GM15510 (cell line): ENCODE results near the gene ZNF407.

Experiments used
- POLR2A ChIP-seq: IDR thresholded peaks from 3 replicates; pipeline ENCODE4 v1.6.1; 2011; ENCODE audit warnings: borderline replicate concordance; ENCODE audit not compliant: insufficient read length; ENCODE audit errors: extremely low read depth

ZNF407 gene

DNA sequence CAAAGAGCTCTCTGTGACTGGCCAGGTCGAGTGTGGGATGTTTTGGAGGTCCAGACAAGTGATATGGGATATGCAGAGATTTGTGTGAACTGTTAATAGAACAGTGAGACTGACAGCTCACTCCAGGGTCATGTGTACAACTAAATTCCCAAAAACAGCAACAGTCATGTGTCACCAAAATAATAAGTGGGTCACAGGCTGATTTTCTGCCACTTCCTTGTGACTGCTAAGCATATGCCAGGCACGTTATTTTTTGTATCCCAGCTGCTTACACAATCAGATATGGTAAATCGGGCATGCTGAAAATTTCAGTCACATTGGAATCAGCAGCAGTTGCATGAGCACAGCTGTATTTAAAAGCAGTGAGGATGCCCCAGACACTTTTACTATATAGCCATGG lies 412.6 kb downstream of the ZNF407 start:
- TF ChIP-seq POLR2A, result no peak

DNA sequence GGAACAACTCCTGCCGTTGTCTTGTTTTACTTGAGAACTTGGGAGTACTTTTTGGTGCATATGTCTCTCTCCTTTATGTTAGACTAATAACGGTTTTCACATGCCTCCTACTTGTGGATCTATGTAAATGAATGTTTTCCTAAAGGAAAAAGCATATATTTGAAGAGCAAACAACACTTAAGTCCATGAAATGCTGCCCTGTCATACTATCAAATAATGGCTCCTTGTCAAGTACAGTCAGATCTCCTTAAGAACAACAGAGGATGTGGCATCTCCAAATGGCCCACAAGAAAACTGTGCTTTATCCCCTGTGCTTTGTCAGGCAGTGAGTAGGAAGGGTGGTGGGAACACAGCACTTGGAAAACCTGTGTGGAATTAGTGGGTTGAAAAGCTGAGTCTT lies 413.0 kb downstream of the ZNF407 start:
- no peak for TF ChIP-seq POLR2A

DNA sequence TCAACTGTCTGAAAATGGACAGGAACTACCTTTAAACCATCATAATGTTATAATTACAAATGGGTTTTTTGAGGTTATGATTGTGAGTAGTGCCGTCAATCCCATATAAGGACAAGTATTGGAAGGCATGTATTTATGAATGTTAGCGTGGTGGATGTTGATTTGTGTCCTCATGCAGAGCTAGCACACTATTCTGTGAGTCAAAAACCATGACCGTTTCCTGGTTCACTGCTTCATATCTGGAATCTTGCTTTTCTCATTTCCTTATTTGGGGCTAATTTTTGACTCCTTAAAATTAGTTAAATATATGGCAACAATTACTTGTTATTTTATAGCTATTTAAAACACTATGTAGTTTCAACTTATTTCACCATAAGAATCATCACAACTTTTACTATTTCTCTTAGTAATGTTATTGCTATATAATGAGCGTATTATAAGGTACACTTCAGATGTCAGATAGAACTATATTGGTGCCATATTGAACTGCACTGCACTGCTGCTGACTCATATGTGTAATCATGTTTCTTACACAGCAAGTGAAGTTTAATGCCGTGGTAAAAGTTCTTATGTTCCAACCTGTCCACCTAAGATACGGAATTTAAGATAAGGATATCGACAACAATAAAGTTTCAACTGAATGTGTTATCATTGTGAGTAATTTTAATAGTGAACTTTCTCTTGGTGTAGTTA lies 418.5 kb downstream of the ZNF407 start:
- TF ChIP-seq POLR2A, result no peak

DNA sequence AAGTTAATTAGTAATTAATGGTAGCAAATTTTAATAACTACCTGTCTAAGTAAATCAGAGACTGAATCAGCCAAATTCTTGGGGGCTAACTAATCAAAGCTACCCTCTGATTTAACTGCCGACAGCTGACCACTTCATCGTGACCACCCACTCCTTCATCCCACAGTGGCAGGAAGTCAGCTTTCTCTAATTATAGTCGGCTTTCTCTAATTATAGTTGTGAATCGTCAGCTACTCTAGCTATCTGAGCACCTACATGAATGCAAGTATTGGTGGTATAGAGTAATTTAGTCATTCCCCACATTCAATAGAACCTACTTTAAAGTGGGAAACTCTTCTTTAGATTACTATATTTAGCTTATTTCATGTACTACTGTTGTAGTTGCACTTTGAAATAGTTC lies 425.8 kb downstream of the ZNF407 start:
- no peak for TF ChIP-seq POLR2A

DNA sequence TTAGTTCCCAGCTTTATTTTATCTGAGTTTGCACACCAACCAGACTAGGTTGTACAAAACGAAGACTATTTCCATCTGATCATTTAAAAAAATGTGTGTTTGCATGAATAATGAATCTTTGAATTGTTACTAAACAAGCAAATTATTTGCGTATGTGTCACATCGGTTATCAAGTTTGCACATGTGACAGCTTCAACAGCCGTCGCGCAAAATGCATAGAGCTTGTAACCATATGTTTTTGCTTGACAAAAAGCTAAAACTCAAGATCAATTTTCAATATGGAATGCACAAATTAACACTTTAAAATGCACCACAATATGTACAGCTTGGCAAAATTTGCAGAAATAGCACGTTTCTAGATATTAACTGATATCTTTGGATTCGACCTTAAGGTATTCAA lies 427.2 kb downstream of the ZNF407 start:
- no peak for TF ChIP-seq POLR2A

DNA sequence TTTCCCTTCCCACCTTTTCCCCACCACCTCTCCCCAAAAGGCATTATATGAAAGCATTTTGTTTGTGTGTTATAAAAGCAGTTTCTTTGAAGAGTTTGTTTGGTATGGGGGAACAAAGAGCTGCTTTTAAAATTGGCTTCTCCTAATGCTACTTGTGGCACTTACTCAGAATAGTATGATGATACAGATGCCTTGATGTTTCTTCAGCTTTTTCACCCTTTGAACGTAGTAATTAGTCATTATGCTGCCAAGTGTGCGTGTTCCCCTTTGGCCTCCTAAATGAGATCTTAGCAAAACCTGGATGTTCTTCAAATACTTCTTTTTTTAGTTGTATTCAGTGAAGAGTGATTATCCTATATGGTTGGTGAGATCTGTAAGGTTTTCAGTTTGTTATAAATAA lies 427.9 kb downstream of the ZNF407 start:
- TF ChIP-seq POLR2A, result no peak

DNA sequence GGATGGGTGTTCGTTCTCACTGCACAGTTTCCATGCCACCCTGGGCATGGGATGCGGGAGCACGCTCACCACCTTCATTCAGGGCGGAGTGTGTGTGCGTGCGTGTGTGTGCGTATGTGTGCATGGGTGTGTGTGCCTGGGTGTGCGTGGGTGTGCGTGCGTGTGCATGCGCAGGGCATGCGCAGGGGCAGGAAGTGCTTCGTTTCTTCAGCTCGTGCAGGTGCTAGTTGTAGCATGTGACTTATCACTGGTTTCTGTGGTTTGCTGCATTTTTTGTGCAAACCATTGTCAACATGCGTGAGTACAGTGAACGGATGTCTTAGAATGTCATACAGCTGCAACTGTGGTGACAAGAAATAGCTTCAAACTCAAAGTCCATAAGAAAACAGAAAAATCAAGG lies 431.8 kb downstream of the ZNF407 start:
- TF ChIP-seq POLR2A, result no peak

DNA sequence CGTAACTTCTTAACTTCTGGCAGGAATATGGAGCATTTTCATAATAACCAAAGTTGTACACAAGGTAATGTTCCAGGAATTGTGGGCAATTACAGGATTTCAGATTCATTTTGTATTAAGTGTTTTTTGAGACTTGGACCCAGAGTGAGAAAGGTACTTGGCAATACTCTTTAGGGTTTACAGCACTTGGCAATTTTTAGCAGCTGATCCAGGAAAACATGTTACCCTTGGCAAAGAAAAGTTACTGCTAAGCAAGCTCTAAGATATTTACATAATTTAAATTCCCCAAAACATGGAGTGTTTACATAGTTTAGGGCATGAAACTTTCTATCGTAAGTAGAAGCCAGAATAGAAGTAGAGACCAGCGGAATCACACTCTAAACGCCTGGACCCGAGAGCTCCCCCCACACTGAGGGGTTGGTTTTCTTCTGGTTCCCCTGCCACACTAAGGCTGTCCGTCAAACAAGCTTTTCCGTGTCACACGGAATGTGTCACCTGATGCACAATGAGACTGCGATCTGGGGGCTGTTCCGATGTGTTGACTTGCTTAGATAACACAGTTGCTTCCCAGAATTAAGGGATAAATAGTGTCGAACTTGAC lies 434.1 kb downstream of the ZNF407 start:
- no peak for TF ChIP-seq POLR2A

DNA sequence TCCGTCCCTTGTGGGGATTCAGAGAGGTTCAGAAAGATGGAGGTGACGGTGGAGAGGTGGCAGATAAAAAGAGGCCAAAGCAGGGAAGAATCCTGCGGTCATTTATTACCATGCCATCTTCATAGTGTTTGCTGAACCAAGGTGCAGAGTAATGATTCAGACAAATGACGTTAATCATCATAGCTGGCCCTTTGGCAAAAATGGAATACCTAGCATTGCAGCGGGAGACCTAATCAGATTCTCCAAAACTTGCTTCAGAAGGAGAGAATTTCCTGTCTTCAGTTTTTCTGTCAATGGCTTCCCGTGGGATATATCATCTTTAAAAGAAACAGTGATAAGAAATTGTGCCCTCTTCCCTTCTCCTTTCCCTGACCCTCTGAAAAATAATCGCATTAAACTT lies 435.8 kb downstream of the ZNF407 start:
- TF ChIP-seq POLR2A, result no peak

DNA sequence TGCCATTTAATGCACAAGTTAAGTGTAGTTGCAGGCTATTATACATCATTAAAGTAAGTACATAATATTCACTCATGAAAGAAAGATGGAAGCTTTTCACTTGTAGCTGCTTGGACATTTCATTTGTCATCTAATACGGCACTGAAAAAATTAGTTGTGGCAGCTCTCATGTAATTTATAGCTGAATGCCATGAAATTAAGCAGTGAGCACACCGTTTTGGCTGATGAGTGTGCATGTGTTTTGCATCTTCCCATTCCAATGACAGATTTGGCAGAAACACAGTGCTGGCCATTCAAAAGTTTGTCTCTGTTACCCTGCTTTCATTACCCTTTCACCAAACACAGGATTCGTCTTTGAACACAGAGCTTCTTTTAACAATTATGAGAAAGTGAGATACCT lies 437.3 kb downstream of the ZNF407 start:
- TF ChIP-seq POLR2A, result no peak

DNA sequence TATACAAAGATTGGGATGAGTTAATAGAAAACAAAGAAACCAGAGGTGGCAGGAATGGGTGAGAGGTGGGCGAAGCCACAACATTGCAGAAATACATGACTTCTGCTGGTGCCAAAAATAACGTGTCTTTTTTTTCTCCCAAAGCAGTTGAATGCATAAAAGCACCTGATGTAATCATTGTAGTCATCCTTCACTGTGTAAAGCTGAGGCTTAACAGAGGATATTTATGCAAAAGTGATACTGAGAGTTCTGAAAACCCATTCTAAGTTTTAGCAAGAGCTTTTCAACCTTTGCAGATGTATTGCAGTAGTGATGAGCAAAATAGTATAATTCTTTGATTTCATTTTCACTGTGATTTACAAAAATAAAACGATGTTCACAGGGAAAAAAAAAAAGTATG lies 438.3 kb downstream of the ZNF407 start:
- no peak for TF ChIP-seq POLR2A

DNA sequence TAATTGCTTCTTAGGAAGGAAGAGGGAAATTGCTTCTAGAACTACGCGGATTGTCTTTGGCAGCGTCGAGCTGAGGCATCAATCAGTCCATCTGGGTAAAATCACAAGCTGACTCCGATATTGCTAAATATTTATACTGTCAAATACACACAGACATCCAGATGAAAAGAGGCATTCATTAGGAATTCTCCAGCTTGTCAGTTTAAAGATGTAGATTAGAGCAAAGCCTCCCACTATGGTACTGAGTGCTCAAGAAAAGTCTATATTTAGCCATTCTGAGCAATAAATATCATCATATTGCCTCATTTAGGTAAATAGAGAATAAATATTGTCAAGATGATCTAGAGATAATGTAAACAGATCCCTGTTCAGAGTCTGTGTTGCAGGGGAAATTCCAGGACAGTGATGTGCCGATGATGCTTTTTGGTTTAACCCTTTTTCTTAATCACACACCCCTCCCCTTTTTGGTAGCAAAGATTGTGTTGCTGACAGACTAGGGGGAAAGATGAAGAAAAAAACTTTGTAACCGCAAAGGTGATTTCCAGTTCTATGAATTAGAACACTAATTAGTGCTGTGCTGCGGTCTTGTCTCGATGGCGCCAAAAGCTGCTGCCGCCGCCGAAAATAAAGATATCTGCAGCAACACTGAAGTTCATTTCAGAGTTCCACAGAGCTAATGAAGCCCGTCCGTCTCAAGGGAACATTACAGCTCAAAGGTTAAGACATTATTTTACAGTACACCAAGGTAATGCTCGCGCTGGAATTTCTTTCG lies 439.4 kb downstream of the ZNF407 start:
- TF ChIP-seq POLR2A, result no peak

DNA sequence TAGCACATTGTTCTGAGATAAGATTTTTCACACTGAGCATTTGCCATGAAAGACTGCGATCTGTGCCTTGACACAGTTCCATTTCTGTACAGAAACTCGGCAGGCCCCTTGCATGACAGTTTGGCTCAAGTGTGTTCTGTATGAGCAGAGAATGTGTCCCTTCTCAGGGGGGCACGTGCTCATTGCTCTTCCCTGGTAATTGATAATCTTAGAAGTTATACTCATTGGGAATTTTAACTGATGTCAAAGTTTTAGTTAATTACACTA lies 440.0 kb downstream of the ZNF407 start:
- no peak for TF ChIP-seq POLR2A

DNA sequence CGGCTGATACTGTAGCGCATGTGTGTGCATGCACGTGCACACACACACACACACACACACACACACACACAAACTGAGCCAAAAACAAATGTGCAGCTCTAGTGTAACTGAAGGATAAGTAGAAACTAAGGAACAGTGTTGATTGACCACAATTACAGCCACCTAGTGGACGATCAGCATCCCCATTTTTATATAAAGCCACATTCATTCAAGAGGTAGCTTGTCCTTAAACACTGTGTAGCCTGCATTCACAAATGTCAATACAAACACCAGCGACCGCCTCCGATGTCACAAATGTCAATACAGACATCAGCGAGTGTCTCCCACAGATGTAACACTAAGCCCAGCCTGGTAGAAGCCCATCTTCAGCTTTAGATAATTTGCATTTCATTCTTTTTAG lies 443.9 kb downstream of the ZNF407 start:
- no peak for TF ChIP-seq POLR2A

DNA sequence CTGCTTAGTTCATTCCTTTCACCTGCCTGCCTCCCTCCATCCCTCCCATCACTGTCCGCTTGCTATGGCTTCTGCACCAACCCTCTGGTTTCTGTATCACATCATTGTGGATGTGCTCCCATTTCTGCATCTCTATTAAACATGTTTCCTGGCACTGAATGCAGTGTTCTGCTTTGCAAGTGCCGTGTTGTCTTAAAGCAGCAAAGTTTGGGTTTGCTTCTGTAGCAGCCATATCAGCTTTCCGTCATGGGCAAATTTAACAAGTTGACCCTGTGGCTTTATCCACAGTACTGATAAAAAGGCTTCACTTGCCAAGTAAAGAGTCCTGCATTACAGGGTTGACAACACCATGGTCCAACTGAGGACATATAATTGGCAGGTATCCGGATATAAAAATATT lies 445.8 kb downstream of the ZNF407 start:
- TF ChIP-seq POLR2A, result no peak

DNA sequence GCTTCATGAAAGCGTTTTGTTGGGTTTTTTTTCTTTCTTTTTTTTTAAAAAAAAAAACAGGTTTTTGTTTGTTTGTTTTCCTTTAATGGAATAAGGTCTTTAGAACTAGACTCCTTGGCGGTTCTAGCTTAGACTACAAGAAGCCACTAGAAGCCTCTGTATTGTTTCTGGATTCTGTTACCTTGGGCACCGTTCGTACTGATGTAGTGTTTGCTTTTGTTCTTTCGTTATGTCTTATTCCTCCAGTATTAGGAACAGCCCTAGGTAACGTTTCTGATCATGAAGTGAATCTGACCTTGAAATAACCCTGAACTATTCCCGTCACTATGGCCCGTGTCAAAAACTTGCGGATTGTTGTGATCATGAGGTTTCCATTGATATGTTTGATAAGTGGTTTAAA lies 446.6 kb downstream of the ZNF407 start:
- TF ChIP-seq POLR2A, result no peak
